NCI-H1092 (cell line): Measurements from ENCODE around the gene GCNT2.
"Not testable (repeated sequence)": the region's sequence is repeated elsewhere in the genome, so short reads cannot be mapped to it uniquely, and the experiment has no call there.

Experiments
- DNase-seq: peaks from one replicate; lab custom pipeline; 2025; lab: John Stamatoyannopoulos, UW

GCNT2 gene

DNA sequence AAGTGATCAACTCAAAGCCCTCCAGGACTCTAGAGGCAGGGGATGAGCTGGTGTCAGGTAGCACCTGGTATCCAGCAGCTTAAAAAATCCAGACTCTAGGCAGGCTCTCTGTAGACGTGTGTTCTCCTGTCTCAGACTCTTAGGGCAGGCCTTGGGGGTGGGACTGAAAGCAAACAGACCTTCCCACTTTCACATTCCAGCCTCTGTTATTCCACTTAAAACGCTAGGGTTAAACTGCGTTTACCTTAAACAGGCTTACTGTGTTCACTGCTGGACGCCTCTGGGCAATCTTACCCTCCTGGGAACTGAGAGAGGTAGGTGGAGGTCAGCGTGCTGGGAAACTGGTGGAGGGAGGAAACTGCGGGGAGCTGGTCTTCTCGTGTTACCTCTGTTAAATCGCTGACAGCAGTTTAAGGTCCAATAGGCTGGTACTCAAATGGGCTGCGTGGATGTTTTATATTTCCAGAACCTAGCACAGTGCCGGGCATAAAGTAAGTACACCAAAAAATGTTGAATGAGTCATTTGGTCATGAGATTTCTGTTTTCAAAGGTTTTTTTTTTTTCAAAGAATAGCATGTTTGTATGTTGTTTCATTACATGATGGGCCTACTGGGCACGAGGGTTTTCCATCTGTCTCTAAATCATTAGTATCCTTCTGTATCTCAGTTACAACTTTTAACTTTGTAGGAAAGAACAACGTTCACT is at the start of gene GCNT2:
Gene GCNT2, plus strand, starts transcription at position 248 of the 705 bp plus-strand sequence. CDS start 7,561 bp downstream, outside the sequence.
- DNase-seq = no peak

DNA sequence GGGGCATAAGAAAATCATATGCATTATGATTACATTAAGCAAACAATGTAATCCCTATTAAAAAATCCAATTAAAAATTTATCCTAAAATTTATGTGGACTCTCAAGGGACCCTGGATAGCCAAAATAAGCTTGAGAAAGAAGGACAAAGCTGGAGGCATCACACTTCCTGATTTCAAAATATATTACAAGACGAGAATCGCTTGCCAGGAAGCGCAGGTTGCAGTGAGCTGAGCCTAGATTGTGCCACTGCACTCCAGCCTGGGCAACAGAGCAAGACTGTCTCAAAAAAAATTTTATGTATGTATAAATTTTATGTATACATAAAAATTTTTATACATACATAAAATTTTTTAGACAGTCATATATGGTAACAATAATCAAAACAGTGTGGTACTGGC is 48.5 kb upstream of the GCNT2 start:
- no peak for DNase-seq

DNA sequence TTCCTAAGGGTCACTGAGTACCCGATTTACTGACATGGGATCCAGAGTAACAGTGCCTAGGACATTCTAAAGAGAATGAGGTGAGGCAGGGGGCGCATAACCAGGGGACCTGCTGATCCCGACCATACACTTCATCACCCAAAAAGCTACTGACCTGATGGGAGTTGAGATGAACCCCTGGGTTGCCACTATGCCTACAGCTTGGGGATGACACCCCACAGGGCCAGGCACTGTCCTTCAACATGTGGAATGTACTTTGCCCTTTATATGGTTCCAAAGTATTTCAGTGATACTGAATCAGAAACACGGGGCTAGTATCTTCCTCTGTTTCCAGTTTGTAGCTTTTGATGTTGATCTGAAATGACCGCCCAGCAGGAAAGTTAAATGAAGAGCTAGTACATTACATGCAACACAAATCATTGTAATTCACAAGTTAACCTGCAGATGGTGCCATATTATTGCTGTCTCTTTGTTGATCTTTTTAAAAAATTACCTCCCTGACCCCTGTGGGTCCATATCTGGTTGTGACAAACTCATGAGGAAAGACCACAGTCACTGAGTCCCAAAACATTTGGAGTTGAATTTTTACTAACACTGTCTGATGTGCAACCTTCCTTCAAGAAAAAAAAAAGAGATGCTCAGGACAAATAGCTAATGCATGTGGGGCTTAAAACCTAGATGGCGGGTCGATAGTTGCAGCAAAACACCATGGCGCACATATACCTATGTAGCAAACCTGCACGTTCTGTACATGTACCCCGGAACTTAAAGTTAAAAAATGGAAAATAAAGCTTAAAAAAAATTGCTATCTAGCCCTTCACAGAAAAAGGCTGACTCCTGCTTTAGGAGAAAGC is 42.7 kb upstream of the GCNT2 start:
- peak; percentile 3 for DNase-seq

DNA sequence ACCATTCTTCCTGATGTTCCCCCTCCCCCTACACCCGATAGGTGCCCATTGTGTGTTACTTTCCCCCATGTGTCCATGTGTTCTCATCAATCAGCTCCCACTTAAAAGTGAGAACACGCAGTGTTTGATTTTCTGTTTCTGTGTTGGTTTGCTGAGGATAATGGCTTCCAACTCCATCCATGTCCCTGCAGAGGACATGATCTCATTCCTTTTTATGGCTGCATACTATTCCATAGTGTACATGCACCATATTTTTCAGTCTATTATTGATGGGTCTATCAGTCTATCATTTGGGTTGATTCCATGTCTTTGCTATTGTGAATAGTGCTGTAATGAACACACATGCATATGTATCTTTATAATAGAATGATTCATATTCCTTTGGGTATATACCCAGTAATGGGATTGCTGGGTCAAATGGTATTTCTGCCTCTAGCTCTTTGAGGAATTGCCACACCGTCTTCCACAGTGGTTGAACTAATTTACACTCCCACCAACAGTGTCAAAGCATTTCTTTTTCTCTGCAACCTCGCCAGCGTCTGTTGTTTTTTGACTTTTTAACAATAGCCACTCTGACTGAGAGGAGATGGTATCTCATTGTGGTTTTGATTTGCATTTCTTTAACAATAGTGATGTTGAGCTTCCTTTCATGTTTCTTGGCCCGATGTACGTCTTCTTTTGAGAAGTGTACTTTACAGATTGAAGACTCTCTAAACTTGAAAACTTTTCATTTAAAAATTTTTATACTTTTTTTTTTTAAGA is 41.0 kb upstream of the GCNT2 start:
- no peak for DNase-seq

DNA sequence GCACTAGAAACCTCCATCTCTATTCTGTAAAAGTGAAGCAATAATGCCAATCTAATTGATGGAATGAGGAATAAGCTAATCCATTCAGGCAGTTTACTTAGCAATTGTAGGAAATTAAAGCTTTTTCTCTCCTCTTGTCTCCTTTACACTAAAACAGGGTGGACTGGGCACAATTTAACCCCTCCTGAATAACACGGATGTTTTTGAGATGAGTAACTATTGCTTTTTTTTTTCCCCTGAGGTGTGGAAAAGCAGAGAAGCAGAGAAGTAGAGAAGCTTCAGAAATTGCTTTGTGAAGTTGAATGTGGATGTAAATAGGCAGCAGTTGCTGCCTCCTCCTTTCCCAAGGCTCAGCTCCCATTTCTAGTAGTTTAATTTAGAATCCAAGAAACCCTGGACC is 40.0 kb upstream of the GCNT2 start:
- DNase-seq = no peak

DNA sequence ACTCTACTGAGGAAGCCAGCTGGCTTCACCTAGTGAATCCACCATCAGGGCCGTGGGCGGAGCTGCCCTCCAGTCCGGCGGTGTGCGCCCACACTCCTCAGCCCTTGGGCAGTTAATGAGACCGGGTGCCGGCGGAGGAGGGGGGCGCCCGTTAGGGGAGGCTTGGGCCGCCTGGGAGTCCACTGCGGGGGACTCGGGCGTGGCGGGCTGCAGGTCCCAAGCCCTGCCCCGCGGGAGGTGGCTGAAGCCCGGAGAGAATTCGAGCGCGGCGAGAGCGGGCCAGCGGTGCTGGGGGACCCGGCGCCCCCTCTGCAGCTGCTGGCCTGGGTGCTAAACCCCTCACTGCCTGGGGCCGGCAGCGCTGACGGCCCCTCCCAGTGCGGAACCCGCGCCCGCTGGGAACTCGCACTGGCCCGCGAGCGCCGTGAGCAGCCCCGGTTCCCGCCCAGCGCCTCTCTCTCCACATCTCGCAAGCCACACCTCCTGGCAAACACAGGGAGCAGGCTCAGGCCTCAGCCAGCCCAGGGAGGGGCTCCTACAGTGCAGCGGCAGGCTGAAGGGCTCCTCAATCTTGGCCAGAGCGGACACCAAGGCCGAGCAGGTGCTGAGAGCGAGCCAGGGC is 38.4 kb upstream of the GCNT2 start:
- no peak for DNase-seq

DNA sequence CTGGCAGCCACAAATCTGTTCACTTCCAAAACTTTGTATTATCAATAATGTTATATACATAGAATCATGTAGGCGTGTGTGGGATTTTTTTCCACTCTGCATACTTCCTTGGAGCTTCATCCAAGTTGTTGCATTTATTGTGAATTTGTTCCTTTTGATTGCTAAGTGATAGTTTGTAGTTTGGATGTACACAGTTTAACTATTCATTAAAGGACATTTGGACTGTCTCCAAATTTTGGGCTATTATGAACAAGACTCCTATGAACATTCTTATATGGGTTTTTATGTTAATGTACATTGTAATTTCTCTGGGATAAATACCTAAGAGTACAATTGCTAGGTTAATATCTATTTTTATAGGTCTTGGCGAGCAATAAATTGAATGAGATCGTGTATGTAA is 36.2 kb upstream of the GCNT2 start:
- DNase-seq = no peak

DNA sequence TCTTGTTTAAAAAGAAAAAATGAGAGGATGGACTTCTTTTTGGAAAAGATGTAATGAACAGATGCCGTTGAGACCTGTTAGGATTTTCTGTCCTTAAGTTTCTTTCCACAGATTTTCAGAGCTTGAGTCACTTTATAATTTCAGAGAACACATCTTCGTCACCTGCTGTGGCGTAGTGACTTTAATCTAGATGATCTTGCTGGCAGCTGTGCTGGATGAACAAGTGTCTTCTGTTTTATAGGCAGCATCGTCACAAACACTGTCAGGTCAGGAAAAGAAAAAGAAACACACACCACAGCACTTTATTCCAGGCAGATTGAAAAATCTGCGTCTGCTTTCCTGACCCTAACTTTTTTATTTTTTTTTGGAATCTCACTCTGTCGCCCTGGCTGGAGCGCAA is 35.7 kb upstream of the GCNT2 start:
- no peak for DNase-seq

DNA sequence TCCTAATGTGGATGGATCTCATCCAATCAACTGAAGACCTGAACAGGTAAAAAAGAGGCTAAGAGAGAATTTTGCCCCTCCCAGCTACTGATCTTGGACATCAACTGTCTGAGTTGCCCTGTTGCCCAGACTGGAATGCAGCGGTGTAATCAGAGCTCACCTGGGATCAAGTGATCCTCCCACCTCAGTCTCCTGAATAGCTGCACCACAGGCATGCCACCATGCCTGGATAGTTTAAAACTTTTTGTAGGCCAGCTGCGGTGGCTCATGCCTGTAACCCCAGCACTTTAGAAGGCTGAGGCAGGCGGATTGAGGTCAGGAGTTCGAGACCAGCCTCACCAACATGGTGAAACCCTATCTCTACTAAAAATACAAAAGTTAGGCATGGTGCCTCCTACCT is 34.9 kb upstream of the GCNT2 start:
- no peak for DNase-seq

DNA sequence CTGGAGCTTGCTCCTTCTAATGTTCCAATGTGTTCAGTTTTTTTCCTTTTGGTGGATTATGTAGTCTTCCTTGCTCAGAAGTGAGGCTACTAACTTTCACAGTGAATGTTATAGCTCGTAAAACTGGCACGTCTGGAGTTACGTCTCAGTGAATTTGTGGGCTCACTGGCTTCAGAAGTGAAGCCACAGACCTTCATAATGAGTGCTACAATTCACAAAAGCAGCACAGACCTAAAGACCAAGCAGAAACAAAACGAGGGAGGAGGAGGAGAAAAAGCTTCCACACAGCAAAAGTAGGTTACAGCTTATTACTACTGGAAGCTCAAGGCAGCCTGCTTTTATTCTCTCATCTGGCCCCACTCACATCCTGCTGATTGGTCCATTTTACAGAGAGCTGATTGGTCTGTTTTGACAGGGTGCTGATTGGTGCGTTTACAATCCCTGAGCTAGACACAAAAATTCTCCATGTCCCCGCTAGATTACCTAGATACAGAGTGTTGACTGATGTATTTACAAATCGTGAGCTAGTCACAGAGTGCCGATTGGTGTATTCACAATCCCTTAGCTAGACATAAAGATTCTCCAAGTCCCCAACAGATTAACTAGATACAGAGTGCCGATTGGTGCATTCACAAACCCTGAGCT is 34.1 kb upstream of the GCNT2 start:
- DNase-seq = not testable (repeated sequence)

DNA sequence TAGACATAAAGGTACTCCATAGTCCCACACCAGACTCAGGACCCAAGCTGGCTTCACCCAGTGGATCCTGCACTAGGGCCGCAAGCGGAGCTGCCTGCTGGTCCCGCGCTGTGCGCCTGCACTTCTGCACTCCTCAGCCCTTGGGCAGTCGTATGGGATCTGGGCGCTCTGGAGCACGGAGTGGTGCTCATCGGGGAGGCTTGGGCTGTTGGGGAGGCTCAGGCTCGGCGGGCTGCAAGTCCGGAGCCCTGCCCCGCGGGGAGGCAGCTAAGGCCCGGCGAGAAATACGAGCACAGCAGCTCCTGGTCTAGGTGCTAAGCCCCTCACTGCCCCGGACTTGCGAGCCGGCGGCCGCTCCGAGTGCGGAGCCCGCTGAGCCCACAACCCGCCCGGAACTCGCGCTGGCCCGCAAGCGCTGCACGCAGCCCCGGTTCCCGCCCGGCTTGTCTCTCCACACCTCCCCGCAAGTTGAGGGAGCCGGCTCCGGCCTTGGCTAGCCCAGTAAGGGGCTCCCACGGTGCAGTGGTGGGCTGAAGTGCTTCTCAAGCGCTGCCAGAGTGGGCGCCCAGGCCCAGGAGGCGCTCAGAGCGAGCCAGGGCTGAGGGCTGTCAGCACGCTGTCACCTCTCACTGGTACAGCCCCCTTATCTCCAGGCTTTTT is 33.4 kb upstream of the GCNT2 start:
- no peak for DNase-seq

DNA sequence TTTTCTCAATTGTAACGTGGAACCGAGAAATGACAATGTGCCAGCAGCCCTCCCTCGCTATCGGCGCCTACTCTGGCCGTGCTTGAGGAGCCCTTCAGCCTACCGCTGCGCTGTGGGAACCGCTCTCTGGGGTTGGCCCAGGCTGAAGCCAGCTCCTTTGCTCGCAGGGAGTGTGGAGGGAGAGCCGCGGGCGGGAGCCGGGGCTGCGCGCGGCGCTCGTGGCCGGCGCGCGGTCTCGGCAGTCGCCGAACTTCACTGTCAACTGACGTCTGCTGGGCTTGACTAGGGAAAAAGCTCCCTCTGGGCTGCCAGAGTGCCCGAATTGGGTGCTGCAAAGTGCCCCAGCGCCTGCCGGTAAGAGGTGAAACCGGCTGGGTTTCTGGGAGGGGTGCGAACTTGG is 29.7 kb upstream of the GCNT2 start:
- no peak for DNase-seq

DNA sequence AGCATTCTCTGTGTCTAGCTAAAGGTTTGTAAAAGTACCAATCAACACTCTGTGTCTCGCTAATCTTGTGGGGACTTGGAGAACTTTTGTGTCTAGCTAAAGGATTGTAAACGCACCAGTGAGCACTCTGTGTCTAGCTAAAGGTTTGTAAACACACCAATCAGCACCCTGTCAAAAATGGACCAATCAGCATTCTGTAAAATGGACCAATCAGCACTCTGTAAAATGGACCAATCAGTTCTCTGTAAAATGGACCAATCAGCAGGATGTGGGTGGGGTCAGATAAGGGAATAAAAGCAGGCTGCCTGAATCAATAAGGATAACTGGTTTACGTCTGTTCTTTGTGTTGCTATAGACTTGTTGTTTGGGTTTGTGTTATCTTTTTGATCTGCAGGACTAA is 29.2 kb upstream of the GCNT2 start:
- DNase-seq = not testable (repeated sequence)

DNA sequence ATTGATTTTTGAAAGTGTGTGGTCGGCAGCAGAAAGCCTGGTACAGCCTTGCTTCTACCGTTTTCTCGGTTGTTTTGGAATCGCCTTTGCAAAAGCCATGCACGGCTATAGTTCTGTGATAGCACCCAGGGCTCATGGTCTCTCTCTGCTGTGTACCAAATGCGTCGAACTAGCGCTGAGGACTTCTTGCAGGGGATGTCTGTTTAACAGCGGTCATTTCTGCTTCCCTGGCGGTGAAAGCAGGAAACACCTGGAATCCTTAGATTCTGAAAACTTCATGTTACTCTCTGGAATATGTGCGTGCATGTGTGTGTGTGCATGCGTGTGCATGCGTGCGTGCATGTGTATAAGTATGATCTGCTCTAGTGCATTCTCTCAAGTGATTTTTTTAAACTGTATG is 26.1 kb upstream of the GCNT2 start:
- no peak for DNase-seq

DNA sequence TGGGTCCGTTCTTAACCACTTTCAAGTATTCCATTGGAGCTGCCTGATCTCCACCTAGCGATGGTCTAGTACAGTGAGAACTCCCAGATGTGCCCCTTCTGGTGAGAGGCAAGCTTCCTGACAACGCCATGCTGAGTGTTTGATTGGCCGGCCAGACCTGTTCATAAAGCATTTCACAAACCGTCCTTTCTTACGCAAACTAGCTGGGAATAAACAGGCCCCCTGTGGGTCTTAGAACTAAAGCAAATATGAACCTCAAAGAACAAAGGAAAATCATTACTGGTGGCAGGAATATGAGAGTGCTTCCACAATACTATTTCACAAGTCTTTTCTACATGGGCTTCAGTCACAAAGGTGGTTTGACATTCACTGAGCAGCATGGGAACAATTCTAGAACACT is 15.6 kb upstream of the GCNT2 start:
- no peak for DNase-seq

DNA sequence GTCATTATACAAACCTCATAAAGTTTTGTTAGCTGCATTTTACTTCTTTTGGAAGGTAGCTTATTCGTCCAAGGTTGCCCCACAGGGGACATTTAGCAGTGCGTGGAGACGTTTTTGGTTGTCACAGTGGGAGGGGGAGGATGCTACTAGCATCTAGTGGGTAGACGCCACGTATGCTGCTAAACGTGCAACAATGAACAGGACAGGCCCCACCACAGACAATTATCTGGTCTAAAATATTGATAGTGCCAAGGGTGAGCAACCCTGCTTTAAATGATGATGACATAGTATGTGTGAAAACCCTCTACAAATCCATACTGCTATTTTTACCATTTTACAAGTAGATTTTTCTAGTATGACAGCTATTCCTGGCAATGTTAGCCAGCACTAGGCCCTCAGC is 13.9 kb upstream of the GCNT2 start:
- no peak for DNase-seq

DNA sequence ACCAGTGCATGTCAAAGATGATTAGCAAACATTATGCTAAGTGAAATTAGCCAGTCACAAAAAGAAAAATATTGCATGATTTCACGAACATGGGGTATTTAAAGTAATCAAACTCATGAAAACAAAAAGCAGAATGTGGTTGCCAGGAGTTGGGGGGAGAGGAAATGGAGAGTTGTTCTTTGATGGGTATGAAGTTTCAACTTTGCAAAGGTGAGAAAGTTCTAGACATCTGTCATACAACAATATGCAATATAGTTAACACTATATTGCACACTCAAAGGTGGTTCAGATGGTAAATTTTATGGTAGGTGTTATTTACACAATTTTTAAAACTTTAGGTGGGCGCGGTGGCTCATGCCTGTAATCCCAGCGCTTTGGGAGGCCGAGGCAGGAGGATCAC is 13.4 kb upstream of the GCNT2 start:
- no peak for DNase-seq

DNA sequence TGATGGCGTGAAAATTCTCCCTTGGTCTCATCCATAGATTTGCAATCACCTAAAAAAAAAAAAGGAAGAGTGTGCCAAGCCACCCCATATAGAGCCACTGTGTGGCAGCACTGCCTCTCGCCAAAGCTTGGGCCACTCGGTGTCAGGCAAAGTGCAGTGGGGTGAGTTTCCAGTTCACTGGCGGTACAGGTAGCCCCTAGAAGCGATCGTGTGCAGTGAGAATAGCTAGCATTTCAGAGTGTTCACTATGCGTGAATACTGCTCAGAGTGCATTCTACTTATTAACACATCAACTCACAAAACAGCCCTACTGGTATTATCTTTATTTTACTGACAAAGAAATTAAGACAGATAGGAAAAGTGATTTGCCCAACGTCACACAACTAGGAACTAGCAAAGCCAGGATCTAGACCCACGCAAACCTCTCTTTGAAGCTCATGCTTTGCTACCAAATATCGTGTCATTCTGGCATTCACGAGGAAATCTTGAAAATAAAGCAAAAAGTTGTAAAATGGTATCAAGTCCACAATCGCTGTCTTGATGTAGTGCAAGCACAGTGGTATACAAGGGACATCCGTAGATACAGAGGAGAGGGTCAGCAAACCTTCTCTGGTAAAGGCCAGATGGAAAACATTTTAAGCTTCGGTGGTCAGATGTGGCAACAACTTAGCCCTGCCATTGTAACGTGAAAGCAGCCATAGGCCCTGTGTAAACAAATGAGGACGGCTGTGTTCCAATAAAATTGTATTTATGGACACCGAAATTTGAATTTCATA is 10.4 kb upstream of the GCNT2 start:
- peak; percentile 14 for DNase-seq

DNA sequence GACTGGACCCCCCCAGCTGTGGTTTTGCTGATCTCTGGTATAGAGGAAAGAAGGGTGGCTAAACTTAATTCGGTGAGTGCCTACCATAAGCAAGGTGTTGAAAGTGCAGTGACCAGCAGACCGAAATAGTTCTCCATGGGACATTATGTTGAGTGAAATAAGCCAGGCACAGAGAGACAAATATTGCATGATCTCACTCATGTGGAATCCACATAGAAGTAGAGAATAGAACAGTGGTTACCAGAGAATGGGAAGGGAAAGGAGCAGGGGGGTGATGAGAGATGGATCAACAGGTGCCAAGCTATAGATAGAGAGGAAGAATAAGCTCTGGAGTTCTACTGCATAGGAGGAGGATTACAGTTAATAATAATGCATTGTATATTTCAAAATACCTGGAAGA is 9.7 kb upstream of the GCNT2 start:
- no peak for DNase-seq

DNA sequence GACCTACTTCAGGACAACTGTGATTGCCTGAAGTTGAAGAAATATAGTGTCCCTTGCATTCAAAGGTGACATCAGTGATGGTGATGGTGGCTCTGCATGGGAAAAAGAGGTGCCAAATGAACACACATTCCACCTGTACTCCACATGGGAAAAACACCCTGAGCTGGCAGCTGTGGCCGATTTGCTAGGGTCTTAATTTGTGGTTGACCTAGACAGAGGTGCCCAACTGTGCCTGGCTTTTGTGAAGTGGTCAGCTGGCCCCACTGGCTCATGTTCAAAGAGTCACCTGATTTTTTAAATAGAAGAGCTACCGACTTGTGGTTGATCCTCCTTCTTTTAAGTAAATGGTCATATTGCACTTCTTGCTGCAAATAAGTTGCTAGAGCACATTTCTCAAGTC is 7.6 kb upstream of the GCNT2 start:
- DNase-seq = no peak
